ENCODE data around the gene PI16. TPM values are rescaled to one million over a fixed set of nuclear protein-coding genes. Genes with fewer than 3 reads are reported as not detected.

Gene PI16
- 10 to 100 TPM; 44.8 to 64.3 (median 56.9) TPM for total RNA-seq

- intact Hi-C loops (cut with DNase I), result no loop called here
- H3K4me1 ChIP-seq, result peaks cover 0 to under 1% (median 0%) of the 10 kb centered on the region in 4 donors
- no peaks in the 10 kb centered on the region for H3K36me3 ChIP-seq
- H3K27me3 ChIP-seq, result no peaks in the 10 kb centered on the region
- WGBS, result 74% methylated on average over 12 of the region's 14 CpGs
- H3K9me3 ChIP-seq, result no peaks in the 10 kb centered on the region
- peak within 1 kb of the TSS; percentile 8 to 44 (median 24) for H3K4me3 ChIP-seq
- DNase-seq (ENCODE audit: extremely low spot score), result no peak
- H3K27ac ChIP-seq (replicated peaks in 1 of 4), result peak within 1 kb of the TSS in 2 of 4 donors; percentile 40 to 43
- TF ChIP-seq CTCF (IDR thresholded peaks at IDR 0.05) (no peak), POLR2A (IDR thresholded peaks at IDR 0.05; ENCODE audit: low read depth) (no peak), EP300 (IDR thresholded peaks at IDR 0.05) (no peak), POLR2AphosphoS5 (IDR thresholded peaks at IDR 0.05) (peak in 1 of 2 donors; percentile 47)
Measured at GRCh38 chr6:36954262-36954931, at the start of gene PI16. Gene PI16 (plus strand): TSS chr6:36954738. CDS start chr6:36954761, 23 bp downstream.

GRCh38 chr6:36904851-36905393, 49.6 kb upstream of the PI16 start:
- Histone ChIP-seq H3K27me3 (no peaks in the 10 kb centered on the region), H3K9me3 (no peaks in the 10 kb centered on the region), H3K4me3 (no peak overlapping the region), H3K4me1 (peaks cover 31 to 44% (median 39%) of the 10 kb centered on the region in 4 donors), H3K36me3 (peaks cover 30 to 66% (median 51%) of the 10 kb centered on the region in 4 donors), H3K27ac (replicated peaks in 1 of 4) (peak overlapping the region in 2 of 4 donors; percentile 62 to 74)
- TF ChIP-seq POLR2AphosphoS5 (IDR thresholded peaks at IDR 0.05), result no peak
- TF ChIP-seq EP300 (IDR thresholded peaks at IDR 0.05), result no peak
- no peak for TF ChIP-seq CTCF (IDR thresholded peaks at IDR 0.05)
- no peak for TF ChIP-seq POLR2A (IDR thresholded peaks at IDR 0.05; ENCODE audit: low read depth)
- no peak for DNase-seq (ENCODE audit: extremely low spot score)
- intact Hi-C loops (cut with DNase I), result loop anchor here (5.0 kb wide), 1 partner anchor 77 kb away; no protein-coding TSS in a partner anchor
- WGBS, result 97% methylated on average over 5 of the region's 5 CpGs

- H3K27ac ChIP-seq (replicated peaks in 1 of 4), result peak overlapping the region; percentile 62 to 74 (median 68)
- H3K36me3 ChIP-seq, result peaks cover 17 to 59% (median 35%) of the 10 kb centered on the region in 4 donors
- no peaks in the 10 kb centered on the region for H3K27me3 ChIP-seq
- intact Hi-C loops (cut with DNase I), result loop anchor here (5.0 kb wide), 1 partner anchor 76 kb away; no protein-coding TSS in a partner anchor
- 9% methylated on average over 2 of the region's 2 CpGs for WGBS
- no peak overlapping the region for H3K4me3 ChIP-seq
- TF ChIP-seq POLR2AphosphoS5 (IDR thresholded peaks at IDR 0.05) (no peak), POLR2A (IDR thresholded peaks at IDR 0.05; ENCODE audit: low read depth) (no peak), EP300 (IDR thresholded peaks at IDR 0.05) (no peak), CTCF (IDR thresholded peaks at IDR 0.05) (no peak)
- no peaks in the 10 kb centered on the region for H3K9me3 ChIP-seq
- DNase-seq (ENCODE audit: extremely low spot score), result no peak
- peaks cover 31 to 44% (median 39%) of the 10 kb centered on the region in 4 donors for H3K4me1 ChIP-seq
Measured at GRCh38 chr6:36906539-36907325, 47.8 kb upstream of the PI16 start.

GRCh38 chr6:36907781-36908180, 46.8 kb upstream of the PI16 start:
- intact Hi-C loops (cut with DNase I), result loop anchor here (5.0 kb wide), 1 partner anchor 75 kb away; no protein-coding TSS in a partner anchor
- H3K4me3 ChIP-seq, result peak overlapping the region in 1 of 4 donors; percentile 5
- peak overlapping the region; percentile 62 to 74 (median 68) for H3K27ac ChIP-seq (replicated peaks in 1 of 4)
- peaks cover 31 to 44% (median 39%) of the 10 kb centered on the region in 4 donors for H3K4me1 ChIP-seq
- DNase-seq (ENCODE audit: extremely low spot score), result no peak
- H3K36me3 ChIP-seq, result peaks cover 6 to 59% (median 35%) of the 10 kb centered on the region in 4 donors
- no peaks in the 10 kb centered on the region for H3K27me3 ChIP-seq
- 14% methylated on average over 5 of the region's 5 CpGs for WGBS
- H3K9me3 ChIP-seq, result no peaks in the 10 kb centered on the region
- no peak for TF ChIP-seq CTCF (IDR thresholded peaks at IDR 0.05)
- no peak for TF ChIP-seq EP300 (IDR thresholded peaks at IDR 0.05)
- TF ChIP-seq POLR2A (IDR thresholded peaks at IDR 0.05; ENCODE audit: low read depth), result no peak
- peak; percentile 8 to 29 for TF ChIP-seq POLR2AphosphoS5 (IDR thresholded peaks at IDR 0.05)
